Stimulated activated naive CD8-positive, alpha-beta T cell treated with anti-CD3 and anti-CD28 coated beads, Interleukin-15, amount 100 ng/mL, for 72 hours (primary cell): Measurements from ENCODE around the gene ADRA2C.

ENCODE experiments used
- ATAC-seq: fragments of 150-1000 bp; cut with Tn5 transposase; 2 replicates; pipeline ENCODE4 v1.10.0; 2021; ENCODE audit warnings: mild to moderate bottlenecking, moderate library complexity
- DNase-seq, 2 donors: peaks; one replicate each; pipeline ENCODE4 v3.0.0; 2021 to 2022
- H3K27ac Mint-ChIP-seq, 2 donors: one replicate each; pipeline ENCODE4 v1.8.0; 2022; ENCODE audit warnings: mild to moderate bottlenecking in 2 of 2, mixed read lengths in 2 of 2, moderate library complexity in 2 of 2
- H3K27me3 Mint-ChIP-seq: one replicate; pipeline ENCODE4 v1.8.0; 2022; ENCODE audit warnings: mixed read lengths
- H3K4me1 Mint-ChIP-seq: one replicate; pipeline ENCODE4 v1.8.0; 2022; ENCODE audit warnings: mild to moderate bottlenecking, mixed read lengths
- H3K4me3 Mint-ChIP-seq, 2 donors: one replicate each; pipeline ENCODE4 v1.8.0; 2022; ENCODE audit warnings: mild to moderate bottlenecking in 2 of 2, mixed read lengths in 2 of 2, moderate library complexity in 1 of 2
- H3K9me3 Mint-ChIP-seq, 2 donors: one replicate each; pipeline ENCODE4 v1.8.0; 2022; ENCODE audit warnings: mixed read lengths in 2 of 2

Gene ADRA2C

DNA sequence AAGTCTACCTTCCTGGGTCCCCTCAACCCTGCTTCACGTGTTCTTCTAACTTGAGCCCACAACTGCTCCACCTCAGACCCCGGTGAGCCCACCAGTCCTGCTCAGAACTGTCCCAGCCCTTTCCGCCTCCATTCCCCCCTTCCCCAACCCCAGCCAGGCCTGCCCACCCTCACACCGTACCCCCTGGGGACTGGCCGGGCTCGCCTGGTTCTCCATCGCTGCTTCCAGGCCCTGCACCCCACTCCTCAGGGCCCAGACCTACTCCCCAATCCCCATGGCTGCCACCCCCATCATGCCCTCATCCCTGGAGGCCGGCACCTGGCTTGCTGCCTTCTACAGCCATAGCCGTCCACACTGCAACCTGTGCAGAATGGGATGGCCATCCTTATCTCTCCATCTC lies 23.4 kb downstream of the ADRA2C start:
- no peak for ATAC-seq
- no peak overlapping the region for H3K27ac Mint-ChIP-seq
- no peak overlapping the region for H3K4me3 Mint-ChIP-seq
- peaks cover 10 to 26% of the 10 kb centered on the region in 2 donors for H3K9me3 Mint-ChIP-seq
- H3K27me3 Mint-ChIP-seq, result peaks cover 26% of the 10 kb centered on the region
- no peak for DNase-seq
- H3K4me1 Mint-ChIP-seq, result no peaks in the 10 kb centered on the region

DNA sequence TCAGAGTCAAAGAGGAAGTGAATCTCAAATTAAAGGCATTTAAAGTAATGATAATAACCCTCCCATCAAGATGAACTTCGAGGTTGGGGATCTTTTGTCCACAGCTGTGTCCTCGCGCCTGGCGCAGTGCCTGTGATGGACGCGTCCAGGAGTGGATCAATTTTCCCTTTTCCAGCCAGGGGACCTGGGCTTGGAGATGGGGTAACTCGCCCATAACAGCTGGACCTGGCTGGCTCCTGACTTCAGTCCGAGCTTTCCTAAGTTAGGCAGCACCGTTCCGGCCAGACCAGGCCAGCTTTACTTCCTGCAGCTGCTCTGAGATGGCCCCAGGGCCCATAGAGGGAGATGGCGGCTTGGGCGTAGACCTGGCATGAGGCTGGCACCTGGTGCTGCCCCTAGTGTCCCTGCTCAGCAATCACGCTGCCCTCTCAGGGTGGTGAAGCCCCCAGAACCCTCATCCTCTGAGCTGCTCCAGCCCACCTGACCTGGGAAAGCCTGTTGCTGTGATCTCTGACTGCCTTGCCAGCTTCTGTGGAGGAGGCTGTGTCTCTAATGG lies 23.9 kb downstream of the ADRA2C start:
- ATAC-seq, result no peak
- H3K4me3 Mint-ChIP-seq, result no peak overlapping the region
- H3K9me3 Mint-ChIP-seq, result peaks cover 15 to 31% of the 10 kb centered on the region in 2 donors
- no peak for DNase-seq
- H3K27ac Mint-ChIP-seq, result no peak overlapping the region
- H3K27me3 Mint-ChIP-seq, result peaks cover 26% of the 10 kb centered on the region
- no peaks in the 10 kb centered on the region for H3K4me1 Mint-ChIP-seq

DNA sequence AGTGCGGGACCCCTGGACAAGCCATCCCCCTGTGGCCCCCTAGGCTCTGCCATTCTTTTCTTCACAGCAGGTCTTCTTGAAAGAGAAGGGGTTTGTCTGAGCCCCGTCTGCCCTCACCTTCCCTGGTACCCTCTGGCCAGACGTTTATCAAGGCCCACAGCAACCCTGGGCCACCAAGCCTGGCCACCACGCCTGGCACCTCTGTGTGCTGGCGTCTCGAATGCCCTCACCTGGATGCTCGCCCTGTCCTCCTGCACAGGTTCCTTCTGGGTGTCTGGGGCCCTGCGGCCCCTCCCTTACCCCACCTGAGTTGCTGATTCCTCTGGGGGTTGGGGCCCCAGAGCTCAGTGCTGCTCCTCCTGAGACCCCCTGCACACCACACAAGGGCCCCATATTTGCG lies 25.1 kb downstream of the ADRA2C start:
- DNase-seq (no peak), ATAC-seq (no peak)
- Mint-ChIP-seq H3K27me3 (peaks cover 26% of the 10 kb centered on the region), H3K27ac (no peak overlapping the region), H3K4me1 (no peaks in the 10 kb centered on the region), H3K9me3 (peaks cover 23 to 41% of the 10 kb centered on the region in 2 donors), H3K4me3 (no peak overlapping the region)

DNA sequence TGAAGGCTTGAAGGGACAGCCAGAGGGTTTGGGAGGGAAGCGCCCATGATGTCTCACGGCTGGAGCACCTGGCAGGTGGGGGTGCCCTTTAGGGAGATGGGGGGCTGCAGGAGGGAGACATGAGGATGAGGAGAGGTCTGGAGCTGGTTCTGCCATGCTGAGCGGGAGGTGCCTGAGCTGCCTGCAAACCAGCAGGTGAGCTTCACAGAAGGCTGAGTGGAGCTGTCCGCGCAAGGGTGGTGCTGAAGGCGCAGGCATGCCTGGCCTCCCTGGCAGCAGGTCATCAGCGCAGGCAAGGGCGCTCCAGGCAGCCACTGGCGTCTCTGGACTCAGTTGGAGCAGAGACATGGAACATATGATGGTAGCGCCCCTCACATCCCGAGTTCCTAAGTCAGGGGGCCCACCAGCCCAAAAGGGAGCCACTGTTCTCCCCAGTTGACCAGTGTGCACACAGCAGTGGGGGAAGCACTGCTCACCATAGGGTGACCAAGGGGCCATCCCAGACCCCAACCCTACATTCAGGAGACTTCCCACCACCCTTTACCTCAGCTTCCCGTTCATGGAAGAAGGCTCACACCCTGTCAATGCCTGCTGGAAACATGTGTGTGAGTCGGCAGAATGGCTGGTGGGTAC lies 25.8 kb downstream of the ADRA2C start:
- Mint-ChIP-seq H3K4me3 (no peak overlapping the region), H3K4me1 (no peaks in the 10 kb centered on the region), H3K27ac (peak overlapping the region in 1 of 2 donors; percentile 35), H3K27me3 (peaks cover 26% of the 10 kb centered on the region), H3K9me3 (peaks cover 30 to 48% of the 10 kb centered on the region in 2 donors)
- ATAC-seq, result no peak
- no peak for DNase-seq

DNA sequence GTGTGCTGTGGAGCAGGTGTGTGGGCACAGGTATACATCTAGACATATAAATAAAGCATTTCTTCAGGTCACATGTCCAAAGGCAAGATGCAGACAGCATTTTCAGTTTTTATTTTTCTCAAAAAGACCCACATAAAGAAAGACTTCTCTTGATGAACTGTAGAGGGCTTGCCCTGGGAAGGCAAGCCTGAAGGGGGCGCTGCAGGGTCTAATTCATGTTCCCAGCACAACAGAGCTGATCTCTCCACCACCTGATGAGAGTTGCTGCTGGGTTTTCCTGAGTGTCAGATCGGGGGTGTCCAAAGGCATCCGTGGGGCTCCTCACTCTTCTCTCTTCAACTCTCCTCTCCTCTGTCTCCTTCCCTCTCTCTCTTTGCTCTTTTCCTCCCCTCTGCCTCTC lies 26.6 kb downstream of the ADRA2C start:
- ATAC-seq, result no peak
- H3K4me3 Mint-ChIP-seq, result no peak overlapping the region
- H3K27ac Mint-ChIP-seq, result no peak overlapping the region
- no peaks in the 10 kb centered on the region for H3K4me1 Mint-ChIP-seq
- no peak for DNase-seq
- peaks cover 26% of the 10 kb centered on the region for H3K27me3 Mint-ChIP-seq
- H3K9me3 Mint-ChIP-seq, result peaks cover 30 to 50% of the 10 kb centered on the region in 2 donors

DNA sequence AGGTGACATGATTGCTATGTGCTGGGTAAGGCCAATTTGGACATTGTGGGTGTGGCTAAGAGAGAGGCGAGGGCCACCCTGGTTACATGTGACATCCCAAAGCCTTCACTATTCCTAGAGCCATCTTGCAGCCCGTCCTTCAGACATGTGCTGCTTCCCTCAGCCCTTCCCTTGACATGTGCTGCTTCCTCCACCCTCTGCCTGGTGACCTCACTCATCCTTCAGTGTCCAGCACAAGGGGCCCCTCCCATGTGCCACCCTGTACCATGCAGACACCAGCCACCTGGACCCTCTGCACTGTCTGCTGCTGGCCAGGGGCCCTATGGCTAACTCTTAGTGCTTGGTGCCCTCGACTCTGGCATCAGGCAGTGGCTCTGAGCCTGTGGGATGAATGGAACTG lies 27.4 kb downstream of the ADRA2C start:
- Mint-ChIP-seq H3K4me1 (no peaks in the 10 kb centered on the region), H3K9me3 (peaks cover 30 to 50% of the 10 kb centered on the region in 2 donors), H3K27ac (no peak overlapping the region), H3K4me3 (no peak overlapping the region), H3K27me3 (peaks cover 26% of the 10 kb centered on the region)
- ATAC-seq, result no peak
- DNase-seq, result no peak

DNA sequence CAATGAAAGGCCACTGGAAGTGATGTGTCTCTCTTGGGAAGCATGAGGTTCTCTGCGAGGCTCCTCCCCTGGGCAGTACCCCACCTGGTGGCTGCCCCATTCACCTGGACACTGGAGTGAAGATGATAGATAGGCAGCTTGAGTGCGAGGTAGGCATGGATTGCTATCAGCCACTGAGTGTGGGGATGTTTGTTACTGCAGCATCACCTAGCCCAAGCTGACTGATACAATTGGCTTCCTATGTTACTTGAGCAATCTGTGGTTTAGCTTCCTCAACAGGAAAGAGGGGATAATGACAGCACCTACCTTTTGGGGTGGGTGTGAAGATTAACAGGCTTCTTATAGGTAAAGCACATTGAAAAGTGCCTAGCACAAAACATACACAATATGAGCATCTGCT lies 30.8 kb downstream of the ADRA2C start:
- Mint-ChIP-seq H3K4me1 (no peaks in the 10 kb centered on the region), H3K9me3 (peaks cover 30 to 45% of the 10 kb centered on the region in 2 donors), H3K27me3 (peaks cover 9% of the 10 kb centered on the region), H3K27ac (no peak overlapping the region), H3K4me3 (no peak overlapping the region)
- DNase-seq, result no peak
- ATAC-seq, result no peak

DNA sequence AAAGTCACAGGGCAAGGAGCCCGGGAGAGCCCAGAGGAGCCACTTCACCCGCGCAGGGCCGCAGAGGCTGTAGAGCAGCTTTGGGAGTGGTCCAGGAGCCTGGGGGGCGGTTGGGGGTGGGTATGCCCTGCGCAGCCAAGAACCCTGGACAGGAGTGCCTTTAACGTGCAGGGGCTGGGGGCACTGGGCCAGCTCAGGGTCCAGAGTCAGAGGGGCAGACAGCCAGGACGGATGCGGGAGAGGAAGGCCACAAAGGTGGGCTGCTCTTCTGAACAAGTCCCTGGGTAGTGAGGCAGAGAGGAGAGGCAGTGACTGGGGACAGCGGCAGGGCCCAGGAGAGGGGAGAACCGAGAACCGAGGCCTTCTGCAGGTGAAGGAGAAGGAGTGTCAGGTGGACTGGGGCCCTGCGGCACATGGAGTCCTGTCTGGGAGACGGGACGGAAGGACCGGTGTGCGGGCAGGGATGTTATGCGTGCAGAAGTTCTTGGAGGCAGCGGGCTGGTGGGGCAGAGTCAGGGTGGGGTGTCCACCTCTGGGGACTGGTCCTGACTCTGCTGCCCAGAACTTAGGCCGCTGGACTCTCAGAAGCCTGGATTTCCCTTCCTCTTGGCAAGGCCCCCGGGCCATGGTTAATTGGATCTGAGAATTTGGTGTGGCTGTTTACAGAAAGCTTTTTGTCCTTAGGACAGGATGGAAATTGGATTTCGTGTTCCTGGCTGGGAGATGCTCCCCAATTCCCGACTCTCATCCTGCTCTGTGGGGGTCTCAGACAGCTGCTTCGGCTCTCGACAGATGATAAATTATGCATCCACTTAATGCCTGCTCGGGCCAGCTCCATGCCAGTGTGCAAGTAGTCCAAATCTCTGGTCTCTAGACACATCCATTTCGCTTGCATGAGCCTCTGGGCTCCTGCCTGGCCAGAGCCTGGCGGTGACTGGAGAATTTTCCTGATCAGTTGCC lies 31.9 kb downstream of the ADRA2C start:
- Mint-ChIP-seq H3K27ac (no peak overlapping the region), H3K27me3 (peaks cover 3% of the 10 kb centered on the region), H3K4me1 (peaks cover 4% of the 10 kb centered on the region), H3K9me3 (peaks cover 27 to 38% of the 10 kb centered on the region in 2 donors), H3K4me3 (no peak overlapping the region)
- ATAC-seq (no peak), DNase-seq (no peak)

DNA sequence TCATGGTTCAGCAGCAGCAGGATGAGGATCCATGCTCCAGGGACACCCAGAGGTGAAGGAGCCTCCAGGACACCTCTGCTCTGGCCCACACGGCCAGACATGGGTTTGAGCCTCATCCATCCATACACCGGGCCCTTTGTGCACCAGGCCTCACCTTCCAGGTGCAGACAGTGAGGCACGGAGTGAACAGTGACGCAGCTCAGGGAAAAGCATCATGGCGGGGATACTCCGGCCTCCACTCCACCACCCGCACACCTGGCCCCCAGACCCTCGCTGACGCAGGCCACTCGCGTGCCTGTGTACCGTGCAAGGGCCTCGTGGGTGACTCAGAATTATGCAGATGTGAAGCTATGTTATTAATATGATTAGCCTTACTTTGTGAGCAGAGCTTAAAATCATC lies 33.3 kb downstream of the ADRA2C start:
- Mint-ChIP-seq H3K4me3 (no peak overlapping the region), H3K4me1 (peaks cover 5% of the 10 kb centered on the region), H3K9me3 (peaks cover 20 to 25% of the 10 kb centered on the region in 2 donors), H3K27me3 (peaks cover 7% of the 10 kb centered on the region), H3K27ac (no peak overlapping the region)
- no peak for DNase-seq
- no peak for ATAC-seq

DNA sequence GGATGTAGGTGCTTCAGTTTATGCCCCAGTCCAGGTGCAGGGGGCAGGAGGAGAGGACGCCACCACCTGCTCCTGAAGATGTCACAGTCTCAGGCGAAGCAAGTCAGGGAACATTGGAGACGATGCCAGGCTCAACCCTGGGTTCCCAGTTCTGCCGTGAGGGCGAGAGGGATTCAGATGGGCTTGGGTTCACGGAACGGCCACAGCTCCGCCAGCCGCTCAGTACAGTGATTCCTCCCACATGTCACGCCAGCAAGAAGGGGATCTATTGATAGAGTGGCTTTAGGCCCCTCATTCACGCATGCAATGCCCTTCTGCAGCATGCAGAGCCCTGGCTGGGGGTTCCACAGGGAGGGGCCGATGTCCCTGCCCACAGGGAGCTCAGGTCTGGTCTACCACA lies 34.2 kb downstream of the ADRA2C start:
- peaks cover 12 to 16% of the 10 kb centered on the region in 2 donors for H3K9me3 Mint-ChIP-seq
- no peak for DNase-seq
- no peak overlapping the region for H3K4me3 Mint-ChIP-seq
- peaks cover 5% of the 10 kb centered on the region for H3K4me1 Mint-ChIP-seq
- no peak overlapping the region for H3K27ac Mint-ChIP-seq
- no peak for ATAC-seq
- peaks cover 8% of the 10 kb centered on the region for H3K27me3 Mint-ChIP-seq

DNA sequence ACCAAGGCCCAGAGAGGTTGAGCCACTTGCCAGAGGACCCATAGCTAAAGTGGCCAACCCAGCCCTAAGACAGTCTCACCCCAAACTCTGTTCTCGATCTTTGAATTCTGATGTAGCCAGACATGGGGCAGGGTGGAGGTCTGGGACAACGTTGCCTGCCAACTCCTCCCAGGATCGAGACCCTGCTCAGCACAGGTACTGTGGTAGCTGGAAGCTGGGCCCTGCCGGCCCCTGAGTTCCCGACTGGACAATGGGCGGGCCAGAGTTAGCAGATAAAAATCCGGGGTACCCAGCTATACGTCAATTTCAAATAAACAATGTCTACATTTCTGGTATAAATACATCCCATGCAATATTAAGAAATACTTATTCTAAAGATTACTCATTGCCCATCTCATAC lies 35.3 kb downstream of the ADRA2C start:
- Mint-ChIP-seq H3K27ac (peak overlapping the region in 1 of 2 donors; percentile 19), H3K4me3 (no peak overlapping the region), H3K27me3 (peaks cover 8% of the 10 kb centered on the region), H3K4me1 (peaks cover 5% of the 10 kb centered on the region), H3K9me3 (peaks cover 4 to 7% of the 10 kb centered on the region in 2 donors)
- DNase-seq (no peak), ATAC-seq (no peak)

DNA sequence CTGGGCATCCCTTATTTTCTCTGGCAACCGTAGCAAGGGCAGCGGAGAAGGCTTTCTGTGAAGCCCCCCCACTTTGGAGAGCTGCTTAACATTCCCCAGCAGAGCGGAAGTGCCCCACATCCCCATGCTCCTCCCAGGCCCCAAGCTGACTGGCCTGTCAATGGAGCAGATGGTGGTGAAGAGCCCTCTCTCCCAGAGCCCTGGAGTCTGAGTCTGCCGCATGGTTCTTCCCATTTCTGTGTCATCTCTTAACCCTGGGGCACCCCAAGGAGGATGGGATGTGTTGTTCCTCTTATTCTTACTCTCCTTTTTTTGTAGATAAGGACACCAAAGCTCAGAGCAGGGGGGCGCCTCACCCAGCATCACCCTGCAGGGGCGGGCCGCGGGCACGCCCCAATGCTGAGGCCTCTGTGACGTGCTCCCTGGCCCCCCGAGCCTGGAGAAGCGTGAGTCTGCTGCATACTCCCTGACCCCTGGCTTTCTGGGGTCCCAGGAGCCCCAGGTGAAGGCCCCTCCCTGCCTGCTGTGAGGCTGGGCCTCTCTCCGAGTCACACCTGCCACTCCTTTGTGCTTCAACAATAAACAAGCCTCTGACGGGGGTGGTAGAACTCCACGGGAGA lies 35.9 kb downstream of the ADRA2C start:
- no peak overlapping the region for H3K27ac Mint-ChIP-seq
- H3K4me1 Mint-ChIP-seq, result peaks cover 5% of the 10 kb centered on the region

DNA sequence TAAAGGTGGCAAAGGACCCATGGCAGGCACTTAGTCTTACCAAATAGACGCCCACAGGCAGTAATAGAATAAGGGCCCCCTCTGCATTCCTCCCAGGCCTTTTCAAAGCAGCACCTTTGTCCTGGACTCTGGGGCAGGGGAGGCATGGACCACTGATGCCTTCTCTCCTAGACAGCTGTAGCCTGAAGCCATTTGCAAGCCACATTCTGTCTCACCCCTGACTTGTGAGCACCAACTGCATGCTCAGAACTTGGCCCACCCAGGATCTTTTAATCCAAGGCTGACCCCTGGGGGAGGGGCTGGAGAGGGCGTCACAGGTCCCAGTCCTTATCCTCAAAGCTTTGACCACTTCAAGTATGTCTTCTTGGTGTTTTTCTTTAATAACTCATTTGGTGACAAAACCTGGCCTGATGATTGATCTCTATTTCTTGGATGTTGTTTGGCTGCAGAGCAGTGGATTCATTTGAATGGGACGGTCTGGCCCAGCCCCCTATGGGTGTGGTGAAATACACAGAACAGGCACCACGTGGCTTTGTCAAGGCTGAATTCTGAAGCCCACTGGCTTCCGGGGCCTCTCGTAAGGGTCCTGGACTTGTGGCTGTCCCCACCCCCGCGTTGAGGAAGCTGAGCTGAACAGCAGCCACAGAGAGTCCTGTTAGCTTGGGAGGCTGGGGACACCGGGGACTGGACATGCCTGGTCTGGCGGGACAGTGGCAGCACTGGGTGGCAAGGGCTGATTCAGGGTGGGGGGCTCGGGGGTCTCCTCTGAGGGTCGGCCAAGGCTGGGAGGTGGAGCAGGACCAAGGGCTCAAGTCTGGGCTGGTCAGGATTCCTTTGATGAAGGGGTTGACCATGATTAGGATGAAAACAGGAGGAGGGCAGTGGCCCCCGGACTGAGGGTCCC lies 36.6 kb downstream of the ADRA2C start:
- no peak for ATAC-seq
- Mint-ChIP-seq H3K4me1 (peaks cover 5% of the 10 kb centered on the region), H3K9me3 (no peaks in the 10 kb centered on the region)

More for the DNA sequence above, 35.9 kb downstream of the ADRA2C start:
- peaks cover 8% of the 10 kb centered on the region for H3K27me3 Mint-ChIP-seq
- DNase-seq (no peak), ATAC-seq (no peak)
- peaks cover 0 to 2% of the 10 kb centered on the region in 2 donors for H3K9me3 Mint-ChIP-seq
- no peak overlapping the region for H3K4me3 Mint-ChIP-seq

DNA sequence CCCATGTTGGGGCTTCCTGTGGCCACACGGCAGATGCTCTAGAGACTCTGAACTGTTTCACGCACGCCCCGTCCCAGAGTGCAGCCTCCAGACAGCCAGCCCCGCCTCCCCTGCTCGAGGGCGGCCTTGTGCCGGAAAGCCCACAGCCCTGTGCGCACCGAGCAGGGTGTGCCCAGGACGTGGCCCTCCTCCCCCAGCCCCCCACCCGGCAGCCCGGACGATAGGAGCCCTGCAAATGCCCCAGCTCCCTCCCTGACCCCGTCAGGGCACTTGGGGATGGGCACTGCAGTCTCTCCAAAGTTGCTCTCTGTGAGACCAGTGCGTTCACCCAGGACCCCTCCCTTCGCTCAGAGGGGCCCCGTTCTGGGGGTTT lies 37.3 kb downstream of the ADRA2C start:
- DNase-seq (no peak), ATAC-seq (no peak)
- no peaks in the 10 kb centered on the region for H3K9me3 Mint-ChIP-seq
- no peak overlapping the region for H3K4me3 Mint-ChIP-seq
- peaks cover 5% of the 10 kb centered on the region for H3K4me1 Mint-ChIP-seq
- H3K27ac Mint-ChIP-seq, result no peak overlapping the region
- H3K27me3 Mint-ChIP-seq, result peaks cover 21% of the 10 kb centered on the region

More for the DNA sequence above, 36.6 kb downstream of the ADRA2C start:
- Mint-ChIP-seq H3K27me3 (peaks cover 15% of the 10 kb centered on the region), H3K4me3 (no peak overlapping the region), H3K27ac (no peak overlapping the region)
- no peak for DNase-seq

DNA sequence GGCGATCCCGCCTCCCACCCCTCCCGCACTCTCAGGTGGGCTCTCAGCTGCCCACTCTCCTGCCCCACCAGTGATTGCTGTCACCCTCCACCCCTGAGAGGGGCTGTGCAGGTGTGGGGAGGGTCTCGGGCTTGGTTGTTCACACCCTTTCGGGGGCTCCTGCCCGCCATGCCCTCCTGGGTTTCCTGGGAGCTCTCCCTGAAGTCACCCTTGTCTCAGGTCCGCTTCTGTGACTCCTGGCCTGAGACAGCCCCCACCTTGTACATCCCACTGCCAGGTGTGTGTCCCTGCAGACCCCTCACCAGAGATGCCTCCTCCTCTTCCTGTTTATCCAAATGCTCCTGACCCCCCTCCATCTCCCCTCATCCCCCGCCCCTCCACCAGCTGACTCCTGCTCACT lies 37.8 kb downstream of the ADRA2C start:
- Mint-ChIP-seq H3K9me3 (no peaks in the 10 kb centered on the region), H3K27ac (no peak overlapping the region), H3K4me3 (no peak overlapping the region), H3K4me1 (peaks cover 5% of the 10 kb centered on the region), H3K27me3 (peaks cover 26% of the 10 kb centered on the region)
- no peak for ATAC-seq
- DNase-seq, result no peak
